ENCODE results near the gene MIA3.

- TF ChIP-seq CTCF (IDR thresholded peaks at IDR 0.05) (no peak), EZH2 (IDR thresholded peaks at IDR 0.05) (no peak)
Observed at GRCh38 chr1:222618001-222618879, at the start of gene MIA3.
